Activated CD4-positive, alpha-beta T cell treated with anti-CD3 and anti-CD28 coated beads, Interleukin-2, amount 50 U/mL, for 24 hours (primary cell): Measurements from ENCODE around the gene NEDD8.

ENCODE experiments used
- DNase-seq, 2 donors: peaks; one replicate each; pipeline ENCODE4 v3.0.0-alpha.2; 2020; ENCODE audit warnings: low read depth in 1 of 2, low spot score in 1 of 2

NEDD8 gene

GRCh38 chr14:24181371-24182077 is 50.6 kb downstream of the NEDD8 start:
- no peak for DNase-seq

GRCh38 chr14:24179961-24180796 is 52.0 kb downstream of the NEDD8 start:
- no peak for DNase-seq

GRCh38 chr14:24179294-24179960 is 52.7 kb downstream of the NEDD8 start:
- no peak for DNase-seq

- no peak for DNase-seq
Observed at GRCh38 chr14:24178399-24179178, 53.6 kb downstream of the NEDD8 start.

GRCh38 chr14:24177891-24178290 is 54.3 kb downstream of the NEDD8 start:
- DNase-seq: no peak

GRCh38 chr14:24177041-24177825 is 54.9 kb downstream of the NEDD8 start:
- no peak for DNase-seq

GRCh38 chr14:24176599-24176998 is 55.6 kb downstream of the NEDD8 start:
- DNase-seq: no peak

GRCh38 chr14:24172871-24173281 is 59.3 kb downstream of the NEDD8 start:
- DNase-seq: no peak

GRCh38 chr14:24172261-24172860 is 59.8 kb downstream of the NEDD8 start:
- DNase-seq: no peak

- peak; percentile 38 to 51 for DNase-seq
Observed at GRCh38 chr14:24171422-24172260, 60.5 kb downstream of the NEDD8 start, which contains the start of gene REC8. Gene REC8, plus strand, starts transcription at chr14:24172080. Its CDS starts 473 bp downstream, at chr14:24172553.

GRCh38 chr14:24167469-24168114 is 64.6 kb downstream of the NEDD8 start:
- no peak for DNase-seq
